GM12878 (cell line): Measurements from ENCODE around the gene PGF.

Source experiments
- CEBPB ChIP-seq, 2 experiments: fragments of 150-350 bp in 1 of 2; IDR thresholded peaks; 2 replicates each; pipeline ENCODE4 v1.6.1; 2012 to 2014; ENCODE audit warnings: low read depth in 2 of 2, low read length in 2 of 2, borderline replicate concordance in 1 of 2, inconsistent platforms in 1 of 2
- CTCF ChIP-seq, 3 experiments: IDR thresholded peaks in 2 of 3; conservative IDR thresholded peaks in 1 of 3; 2 replicates each; pipeline ENCODE4 v1.5.1; 2011; ENCODE audit warnings: low read depth in 3 of 3, low read length in 3 of 3, mild to moderate bottlenecking in 3 of 3, control low read depth in 2 of 3, moderate library complexity in 2 of 3, inconsistent platforms in 1 of 3, mixed read lengths in 1 of 3; ENCODE audit not compliant: control insufficient read depth in 2 of 3, insufficient read depth in 1 of 3; ENCODE audit errors: extremely low read depth in 1 of 3
- POLR2A ChIP-seq: IDR thresholded peaks from 2 replicates; pipeline ENCODE4 v1.6.1; 2011; ENCODE audit warnings: low read depth, mild to moderate bottlenecking, low read length
- POLR2AphosphoS5 ChIP-seq: IDR thresholded peaks from 2 replicates; pipeline ENCODE4 v1.6.1; 2011; ENCODE audit warnings: mild to moderate bottlenecking, low read length, inconsistent platforms
- RCOR1 ChIP-seq: conservative IDR thresholded peaks from 2 replicates; pipeline ENCODE4 v1.6.1; 2012; ENCODE audit warnings: low read depth, low read length, improper control_type of control experiment
- SPI1 ChIP-seq: IDR thresholded peaks from 2 replicates; pipeline ENCODE4 v1.6.1; 2011; ENCODE audit warnings: low read depth, mild to moderate bottlenecking, low read length, moderate library complexity, borderline replicate concordance; ENCODE audit not compliant: insufficient read depth
- YY1 ChIP-seq: IDR thresholded peaks from 2 replicates; pipeline ENCODE4 v1.6.1; 2011; ENCODE audit warnings: low read depth, mild to moderate bottlenecking, low read length
- ZNF207 ChIP-seq: fragments of 450-650 bp; IDR thresholded peaks from 2 replicates; pipeline ENCODE4 v1.6.1; 2014; ENCODE audit warnings: antibody characterized with exemption, mild to moderate bottlenecking, borderline replicate concordance
- ZZZ3 ChIP-seq: IDR thresholded peaks from 2 replicates; pipeline ENCODE4 v1.6.1; 2011; ENCODE audit warnings: low read depth; ENCODE audit not compliant: control insufficient read depth, insufficient read length
- TF ChIP-seq, protein P1 (sequence below): IDR thresholded peaks from 2 replicates; pipeline ENCODE4 v1.6.1; 2011; ENCODE audit warnings: low read depth, mild to moderate bottlenecking, low read length, moderate library complexity, borderline replicate concordance; ENCODE audit errors: extremely low read depth

- TF ChIP-seq, protein P1, sequence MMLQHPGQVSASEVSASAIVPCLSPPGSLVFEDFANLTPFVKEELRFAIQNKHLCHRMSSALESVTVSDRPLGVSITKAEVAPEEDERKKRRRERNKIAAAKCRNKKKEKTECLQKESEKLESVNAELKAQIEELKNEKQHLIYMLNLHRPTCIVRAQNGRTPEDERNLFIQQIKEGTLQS = no peak
- no peak for TF ChIP-seq ZNF207
- no peak for TF ChIP-seq YY1
- TF ChIP-seq ZZZ3 = no peak
- TF ChIP-seq SPI1 = no peak
- no peak for TF ChIP-seq CTCF (IDR thresholded peaks at IDR 0.05 in 2 of 3, conservative IDR thresholded peaks at IDR 0.05 in 1 of 3; ENCODE audit: control insufficient read depth in 2 of 3, extremely low read depth in 1 of 3, insufficient read depth in 1 of 3, low read depth in 3 of 3, low read length in 3 of 3)
- TF ChIP-seq CEBPB (IDR thresholded peaks at IDR 0.05; ENCODE audit: borderline replicate concordance in 1 of 2, low read depth in 2 of 2, low read length in 2 of 2) = no peak
- TF ChIP-seq RCOR1 = no peak
- no peak for TF ChIP-seq POLR2A
- TF ChIP-seq POLR2AphosphoS5 = no peak
Measured at GRCh38 chr14:74929242-74929641, 26.2 kb downstream of the PGF start.
